ENCODE measurements around the gene IRGQ.
A peak's percentile ranks its signal among the peaks of the same experiment; 100 is the strongest.

Gene IRGQ

DNA sequence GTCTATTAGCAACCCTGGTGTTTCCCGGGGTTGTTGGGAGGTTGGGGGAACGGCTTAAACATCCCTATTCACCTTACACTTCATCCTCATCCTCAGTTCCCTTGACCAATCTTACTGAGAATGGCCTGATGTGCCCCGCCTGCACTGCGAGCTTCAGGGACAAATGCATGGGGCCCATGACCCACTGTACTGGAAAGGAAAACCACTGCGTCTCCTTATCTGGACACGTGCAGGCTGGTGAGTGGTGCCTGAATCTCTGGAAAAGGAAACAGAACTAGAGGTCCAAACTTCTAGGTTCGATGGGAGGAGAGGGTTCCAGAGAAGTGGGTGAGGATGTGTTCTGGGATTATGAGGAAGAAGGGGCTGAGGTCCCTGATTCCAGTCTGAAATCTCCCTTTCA lies 14.5 kb downstream of the IRGQ start:
- Histone ChIP-seq H3K4me3 (peak overlapping the region in 2 of 7 experiments; percentile 32 to 49), H3K27ac (peak overlapping the region in 9 of 21 experiments; percentile 59 to 83 (median 75))

DNA sequence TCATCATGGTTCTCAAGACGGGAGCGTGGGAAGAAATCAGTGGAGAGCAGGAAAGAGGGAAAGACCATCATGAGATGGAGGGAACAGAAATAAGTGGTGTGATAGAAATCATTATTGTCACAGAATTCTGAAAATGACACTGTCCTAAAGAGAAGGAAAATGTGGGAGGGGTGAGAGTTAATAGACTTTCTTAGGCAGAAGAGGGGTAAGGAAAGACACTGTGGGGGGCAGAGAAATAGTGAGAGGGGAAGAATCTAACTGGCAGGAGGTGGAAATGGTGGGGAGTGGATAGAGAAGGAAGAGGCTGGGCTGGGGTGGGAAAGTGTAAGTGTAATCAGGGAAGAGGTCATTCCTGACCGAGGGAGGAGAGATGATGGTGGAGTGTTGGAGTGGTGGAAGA lies 17.1 kb downstream of the IRGQ start:
- Histone ChIP-seq H3K4me3 (no peak overlapping the region), H3K27ac (no peak overlapping the region)

DNA sequence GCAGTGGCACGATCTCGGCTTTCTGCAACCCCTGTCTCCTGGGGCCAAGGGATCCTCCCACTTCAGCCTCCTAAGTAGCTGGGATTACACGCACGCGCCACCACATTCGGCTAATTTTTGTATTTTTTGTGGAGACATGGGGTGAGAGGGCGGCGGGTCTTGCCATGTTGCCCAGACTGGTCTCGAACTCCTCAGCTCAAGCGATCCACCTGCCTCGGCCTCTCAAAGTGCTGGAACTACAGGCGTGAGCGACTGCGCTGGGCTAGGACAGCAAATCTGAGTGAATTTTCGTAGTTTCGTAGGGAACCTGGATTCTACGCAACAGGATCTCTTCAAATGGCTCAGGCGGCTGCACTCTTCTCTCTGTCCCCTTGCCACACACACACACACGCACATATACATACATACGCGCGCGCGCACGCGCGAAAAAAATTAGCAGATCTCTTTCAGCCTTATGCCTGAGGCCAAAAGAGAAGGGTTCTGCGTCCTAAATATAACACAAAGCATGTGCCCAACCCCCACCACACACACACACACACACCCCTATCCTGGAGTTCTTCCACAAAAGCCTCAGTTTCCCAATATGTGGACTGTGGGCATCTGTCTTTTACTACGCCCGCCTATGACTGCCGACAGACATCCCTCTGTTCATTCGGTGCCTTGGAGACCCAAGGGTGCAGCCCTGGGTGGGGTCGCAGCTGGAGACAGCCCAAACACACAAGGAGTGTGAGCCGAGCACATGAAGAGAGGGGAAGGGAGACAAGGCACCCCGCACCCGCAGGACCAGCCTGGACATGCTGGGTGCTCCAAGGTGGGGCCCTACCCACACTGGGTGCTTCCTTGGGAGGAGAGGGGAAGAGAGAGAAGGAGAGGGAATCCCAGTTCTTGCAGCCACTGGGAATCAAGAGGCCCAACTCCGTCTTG lies 19.7 kb downstream of the IRGQ start:
- H3K27ac ChIP-seq: peak overlapping the region in 20 of 21 experiments; percentile 40 to 93 (median 77)
- H3K4me3 ChIP-seq: peak overlapping the region; percentile 69 to 89 (median 86)

DNA sequence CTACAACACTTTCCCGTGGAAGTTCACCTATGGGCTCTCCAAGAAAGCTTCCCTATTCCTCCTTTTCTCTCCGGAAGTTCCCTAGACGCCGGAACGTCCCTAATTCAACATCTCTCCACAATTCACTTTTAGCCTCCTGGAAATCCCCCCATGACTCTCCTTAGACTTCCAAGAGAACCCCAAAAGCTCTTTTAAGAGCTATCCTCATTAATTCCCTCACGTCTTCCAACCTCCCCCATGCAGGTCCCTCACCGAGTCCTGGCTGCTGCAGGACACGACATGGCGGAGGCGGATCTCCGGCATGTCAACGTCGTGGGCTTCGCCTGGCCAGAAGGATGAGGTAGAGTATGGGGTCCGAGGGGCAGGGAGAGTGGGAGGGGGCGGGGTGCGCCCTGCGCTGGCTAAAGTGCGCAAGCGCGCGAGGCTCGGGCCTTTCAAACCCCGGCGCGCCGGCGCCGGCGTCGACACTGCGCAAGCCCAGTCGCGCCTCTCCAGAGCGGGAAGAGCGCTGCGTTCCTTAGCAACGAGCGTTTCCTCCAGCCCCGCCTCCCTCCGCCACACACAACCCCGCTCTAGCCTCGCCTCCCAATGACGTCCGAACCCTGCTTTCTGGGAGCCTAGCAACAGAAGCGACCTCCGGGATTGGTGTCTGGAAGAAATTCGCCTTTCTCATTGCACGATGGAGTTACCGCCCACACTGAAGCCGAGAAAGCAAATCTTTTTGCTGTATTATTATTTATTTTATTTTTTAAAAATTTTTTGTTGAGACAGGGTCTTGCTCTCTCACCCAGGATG lies 20.6 kb downstream of the IRGQ start, which contains the start of the genes PINLYP and XRCC1:
TSS of gene PINLYP (plus strand) at position 646 of the 795 bp plus-strand sequence. CDS start 1,391 bp downstream, outside the sequence.
TSS of gene XRCC1 (minus strand) at position 372 of the 795 bp plus-strand sequence. CDS start at position 303, 69 bp downstream.
- H3K27ac ChIP-seq: peak within 1 kb of the TSS; percentile 80 to 93 (median 89)
- H3K4me3 ChIP-seq: peak within 1 kb of the TSS; percentile 69 to 89 (median 86)

DNA sequence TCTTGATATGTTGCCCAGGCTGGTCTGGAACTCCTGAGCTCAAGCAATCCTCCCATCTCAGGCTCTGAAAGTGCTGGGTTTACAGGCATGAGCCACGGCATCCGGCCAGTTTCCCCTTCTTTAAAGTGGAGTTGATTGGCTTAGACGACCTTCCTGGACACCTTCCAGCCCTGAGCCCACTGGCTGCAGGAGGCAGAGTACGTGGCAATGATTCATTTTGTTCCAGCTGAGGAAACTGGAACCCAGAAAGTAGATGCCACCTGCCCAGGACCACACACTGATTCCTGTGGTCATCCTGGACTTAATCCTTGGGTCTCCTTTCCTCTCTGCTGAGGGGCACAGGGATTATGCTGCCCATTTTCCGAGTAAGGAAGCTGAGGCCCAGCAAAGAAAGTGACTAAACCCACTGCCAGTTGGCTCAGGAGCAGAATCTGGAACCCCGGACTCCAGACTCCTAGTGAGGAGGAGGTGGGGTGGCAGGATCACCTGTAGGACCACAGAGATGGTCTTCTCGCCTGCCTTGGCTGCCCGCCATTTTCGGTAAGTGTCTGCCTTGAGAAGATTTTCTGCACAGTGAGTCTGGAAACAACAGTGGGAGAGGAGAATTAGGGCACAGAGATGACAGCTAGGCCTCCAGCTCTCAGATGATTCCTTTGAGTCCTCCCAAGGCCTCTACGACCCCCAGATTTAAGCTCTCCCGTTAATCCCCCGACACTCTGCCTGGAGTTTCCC lies 21.3 kb downstream of the IRGQ start:
- Histone ChIP-seq H3K4me3 (peak overlapping the region; percentile 69 to 89 (median 86)), H3K27ac (peak overlapping the region; percentile 80 to 93 (median 89))

DNA sequence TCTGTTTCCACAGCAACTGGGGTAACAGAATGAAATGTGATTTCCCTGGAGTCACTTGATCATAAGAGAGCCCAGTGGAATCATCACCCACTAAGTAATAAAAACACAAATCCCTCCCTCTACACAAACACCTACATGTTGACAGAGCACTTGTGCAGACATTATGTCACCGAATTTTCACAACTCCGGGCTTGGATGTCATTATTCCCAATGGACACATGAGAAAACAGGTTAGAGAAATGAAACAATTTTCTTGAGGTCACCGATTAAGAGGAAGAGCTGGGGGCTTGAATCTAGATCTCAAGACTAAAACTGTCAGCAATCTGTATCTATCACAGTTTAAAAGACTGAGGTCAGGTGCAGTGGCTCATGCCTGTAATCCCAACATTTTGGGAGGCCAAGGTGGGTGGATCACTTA lies 23.8 kb downstream of the IRGQ start:
- Histone ChIP-seq H3K27ac (peak overlapping the region in 1 of 21 experiments; percentile 20), H3K4me3 (no peak overlapping the region)

DNA sequence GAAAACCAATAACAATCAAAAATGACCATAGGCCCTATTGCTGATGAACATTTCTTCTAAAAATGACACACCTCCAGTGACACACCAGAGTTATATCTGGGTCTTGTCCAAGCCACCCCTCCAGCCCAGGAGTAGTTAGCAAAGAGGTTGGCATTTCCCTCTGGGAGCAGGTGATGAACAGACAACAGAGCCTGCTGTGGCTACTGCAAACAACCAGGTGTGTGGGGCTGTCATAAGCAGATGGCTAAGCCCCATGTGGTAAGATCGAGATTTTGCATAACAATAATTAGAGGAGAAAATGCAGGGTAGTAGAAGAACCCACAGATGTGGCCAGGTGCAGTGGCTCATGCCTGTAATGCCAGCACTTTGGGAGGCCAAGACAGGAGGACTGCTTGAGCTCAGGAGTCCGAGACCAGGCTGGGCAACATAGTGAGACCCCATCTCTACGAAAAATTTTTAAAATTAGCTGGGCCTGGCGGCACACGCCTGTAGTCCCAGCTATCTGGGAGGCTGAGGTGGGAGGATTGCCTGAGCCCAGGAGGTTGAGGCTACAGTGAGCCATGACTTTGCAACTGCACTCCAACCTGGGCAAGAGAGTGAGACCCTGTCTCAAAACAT lies 25.7 kb downstream of the IRGQ start:
- Histone ChIP-seq H3K4me3 (no peak overlapping the region), H3K27ac (peak overlapping the region in 1 of 21 experiments; percentile 9)

DNA sequence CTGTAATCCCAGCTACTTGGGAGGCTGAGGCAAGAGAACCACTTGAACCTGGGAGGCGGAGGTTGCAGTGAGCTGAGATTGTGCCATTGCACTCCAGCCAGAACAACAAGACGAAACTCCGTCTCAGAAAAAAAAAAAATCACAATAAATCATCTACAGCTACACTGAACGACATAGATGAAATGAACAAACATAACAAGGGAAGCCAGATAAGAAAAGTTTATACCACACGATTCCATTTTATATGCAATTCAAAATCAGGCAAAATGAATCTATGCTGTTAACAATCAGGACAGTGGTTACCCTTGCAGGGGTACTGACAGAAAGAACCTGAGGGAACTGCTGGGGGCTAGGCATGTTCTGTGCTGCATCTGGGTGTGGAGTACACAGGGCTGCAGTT lies 26.3 kb downstream of the IRGQ start:
- H3K27ac ChIP-seq: no peak overlapping the region

DNA sequence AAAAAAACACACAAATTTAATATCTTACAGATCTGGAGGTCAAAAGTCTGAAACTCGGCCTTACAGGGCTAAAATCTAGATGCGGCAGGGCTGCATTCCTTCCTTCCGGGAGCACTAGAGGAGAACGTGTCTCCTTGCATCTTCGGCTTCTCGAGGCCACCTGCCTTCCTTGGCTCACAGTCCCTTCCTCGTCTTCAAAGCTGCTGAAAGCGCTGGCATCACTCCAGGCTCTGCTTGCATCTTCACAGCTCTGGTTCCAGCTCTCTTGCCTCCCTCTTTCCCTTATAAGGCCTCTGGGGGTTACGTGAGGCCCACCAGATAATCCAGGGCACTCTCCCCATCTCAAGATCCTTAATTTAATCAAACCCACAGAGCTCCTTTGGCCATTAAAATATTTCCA lies 31.1 kb downstream of the IRGQ start:
- no peak overlapping the region for H3K4me3 ChIP-seq
- no peak overlapping the region for H3K27ac ChIP-seq

More for the DNA sequence above, 26.3 kb downstream of the IRGQ start:
- no peak overlapping the region for H3K4me3 ChIP-seq

DNA sequence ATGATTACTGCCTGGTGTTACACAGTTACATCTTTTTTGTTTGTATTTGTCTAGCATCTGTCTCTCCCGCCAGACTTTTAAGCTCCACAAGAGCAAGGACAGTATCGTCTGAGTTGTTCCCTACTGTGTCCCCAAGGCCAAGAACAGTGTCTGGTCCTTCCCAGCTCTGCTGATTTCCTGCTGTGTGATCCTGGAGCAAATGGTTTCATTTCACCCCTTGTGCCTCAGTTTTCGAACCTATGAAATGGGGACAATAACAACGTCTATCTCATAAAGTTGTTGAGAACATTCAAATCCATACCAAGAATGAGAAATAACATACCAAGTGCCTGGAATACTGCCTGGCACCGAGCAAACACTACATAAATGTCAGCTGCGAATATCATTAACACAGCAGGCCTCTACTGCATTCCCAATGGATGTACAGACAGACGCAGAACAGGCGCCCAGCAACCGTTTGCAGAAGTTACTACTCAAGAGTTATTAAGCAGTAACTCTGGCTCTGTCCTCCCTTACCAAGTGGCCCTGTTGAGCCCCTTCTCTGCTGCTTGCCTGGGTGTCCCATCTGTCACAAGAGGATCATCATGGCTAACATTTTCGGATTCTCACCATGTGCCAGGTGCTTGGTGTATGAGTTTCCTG lies 32.0 kb downstream of the IRGQ start:
- Histone ChIP-seq H3K27ac (peak overlapping the region in 12 of 21 experiments; percentile 33 to 92 (median 74)), H3K4me3 (no peak overlapping the region)

DNA sequence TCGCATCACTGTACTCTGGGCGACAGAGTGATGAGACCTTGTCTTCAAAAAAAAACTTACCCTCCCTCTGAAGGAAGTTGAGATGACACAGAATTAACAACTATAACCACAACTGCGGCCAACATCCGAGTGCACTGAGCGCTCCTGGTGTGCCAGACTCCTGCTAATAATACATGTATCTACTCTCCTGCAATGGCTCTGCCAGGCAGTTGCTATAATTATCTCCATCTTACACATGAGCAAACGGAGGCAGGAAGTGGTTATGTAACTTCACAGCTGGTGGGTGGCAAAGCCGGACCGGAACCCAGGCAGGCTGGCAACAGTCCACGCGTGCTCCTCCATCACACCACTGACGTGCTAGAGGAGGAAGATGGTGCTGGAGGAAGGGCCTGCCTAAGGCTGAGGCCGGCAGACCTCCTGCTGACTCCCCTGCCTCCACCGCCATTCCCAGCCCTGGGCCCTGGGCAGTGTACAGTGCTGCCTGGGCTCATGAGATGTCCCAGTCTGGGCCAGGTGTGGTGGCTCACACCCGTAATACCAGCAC lies 33.2 kb downstream of the IRGQ start:
- no peak overlapping the region for H3K4me3 ChIP-seq
- H3K27ac ChIP-seq: peak overlapping the region in 20 of 21 experiments; percentile 31 to 92 (median 72)

DNA sequence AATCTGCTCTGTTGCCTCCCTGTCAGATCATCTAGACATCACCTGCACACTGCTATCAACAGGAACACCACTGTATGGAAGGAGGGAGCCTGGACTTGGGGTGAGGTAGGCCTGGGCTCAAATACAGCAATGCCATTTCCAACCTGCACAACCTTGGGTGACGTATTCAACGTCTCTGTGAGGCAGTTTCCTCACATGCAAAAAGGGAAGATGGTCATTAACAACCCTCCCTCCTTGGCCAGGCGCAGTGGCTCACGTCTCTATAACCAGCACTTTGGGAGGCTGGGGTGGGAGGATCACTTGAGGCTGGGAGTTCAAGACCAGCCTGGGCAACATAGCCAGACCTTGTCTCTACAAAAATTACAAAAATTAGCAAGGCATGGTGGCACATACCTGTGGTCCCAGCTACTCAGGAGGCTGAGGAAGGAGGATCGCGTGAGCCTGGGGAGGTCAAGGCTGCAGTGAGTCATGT lies 33.7 kb downstream of the IRGQ start:
- peak overlapping the region in 19 of 21 experiments; percentile 9 to 92 (median 71) for H3K27ac ChIP-seq

DNA sequence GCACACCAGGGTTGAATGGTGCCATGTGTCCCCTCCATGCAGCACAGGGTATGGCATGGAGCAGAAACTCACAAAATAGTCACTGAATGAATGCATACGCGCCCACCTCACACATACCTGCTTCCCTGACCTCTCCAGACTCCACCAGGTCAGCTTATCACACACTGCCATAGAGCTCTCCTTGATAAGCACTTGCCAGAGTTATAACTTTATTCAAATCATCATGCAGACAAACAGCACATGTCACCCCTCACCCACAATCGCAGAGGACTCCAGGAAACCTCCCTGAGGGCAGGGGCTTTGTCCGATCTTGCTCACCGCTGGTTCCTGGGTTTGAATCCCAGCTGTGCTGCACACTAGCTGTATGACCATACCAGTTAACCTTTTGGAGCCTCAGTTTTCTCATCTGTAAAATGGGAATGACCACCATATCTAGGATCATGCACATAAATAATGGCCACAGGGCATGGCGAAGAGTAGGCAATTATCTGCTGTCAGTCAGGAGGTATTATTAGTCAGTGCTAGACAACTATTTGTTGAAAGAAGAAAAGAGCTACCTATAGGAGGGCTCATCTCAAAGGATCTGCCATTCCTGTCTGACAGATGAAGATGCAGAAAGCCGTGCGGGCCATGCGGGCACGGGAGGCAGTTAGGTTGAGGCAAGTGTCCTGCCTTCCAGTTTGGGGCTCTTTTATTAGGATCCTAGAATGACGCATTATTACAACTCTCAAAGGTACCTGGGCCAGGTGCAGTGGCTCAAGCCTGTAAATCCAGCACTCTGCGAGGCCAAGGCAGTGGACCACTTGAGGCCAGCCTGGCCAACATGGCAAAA lies 34.6 kb downstream of the IRGQ start:
- Histone ChIP-seq H3K4me3 (no peak overlapping the region), H3K27ac (peak overlapping the region in 7 of 21 experiments; percentile 9 to 90 (median 77))

More for the DNA sequence above, 33.7 kb downstream of the IRGQ start:
- no peak overlapping the region for H3K4me3 ChIP-seq

DNA sequence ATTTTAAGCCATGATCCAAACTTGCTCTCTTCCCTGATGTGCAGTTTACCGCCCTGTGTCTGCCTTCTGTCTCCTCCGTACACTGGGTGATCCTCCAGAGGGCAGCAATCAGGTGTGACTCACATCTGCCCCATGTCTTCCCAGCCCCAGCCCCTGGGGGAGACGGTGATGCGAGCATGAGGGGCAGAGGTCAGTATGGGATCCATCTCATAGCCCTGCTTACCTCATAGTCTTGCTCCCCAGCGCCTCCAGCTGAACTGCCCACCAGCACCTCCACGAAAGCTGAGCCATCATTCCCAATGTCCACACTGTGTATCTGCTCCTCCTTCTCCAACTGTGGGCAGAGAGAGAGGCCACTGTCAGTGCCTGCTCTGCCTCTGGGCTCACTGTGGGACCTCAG lies 35.2 kb downstream of the IRGQ start:
- Histone ChIP-seq H3K27ac (no peak overlapping the region), H3K4me3 (no peak overlapping the region)

DNA sequence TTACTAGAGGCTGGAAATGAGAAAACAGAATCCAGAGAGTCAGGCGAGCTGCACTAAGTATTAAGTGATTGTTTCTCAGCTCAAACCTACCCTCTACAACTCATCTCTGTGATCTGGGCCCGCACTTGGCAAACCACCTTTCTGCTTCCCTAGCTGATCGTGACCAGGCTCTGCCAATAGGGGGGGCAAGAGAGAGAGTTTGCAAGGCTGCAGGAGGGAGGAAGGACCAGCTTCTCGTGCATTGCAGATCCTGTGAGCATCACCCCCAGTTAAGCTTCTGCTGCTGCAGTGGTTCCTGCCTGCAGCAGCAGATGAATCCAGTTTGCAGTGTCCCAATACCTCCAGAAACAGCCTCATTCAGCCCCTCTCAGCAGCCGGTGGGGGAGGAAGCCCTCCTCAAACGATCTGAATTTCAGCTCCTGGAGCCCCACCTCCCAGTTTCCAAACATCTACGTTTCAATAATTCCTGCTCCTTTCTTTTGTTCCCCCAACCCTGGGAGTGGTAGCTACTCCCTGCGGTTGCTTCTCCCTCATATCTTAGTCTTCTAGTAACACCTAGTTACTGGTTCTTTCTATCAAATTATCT lies 40.7 kb downstream of the IRGQ start:
- Histone ChIP-seq H3K27ac (no peak overlapping the region), H3K4me3 (no peak overlapping the region)

DNA sequence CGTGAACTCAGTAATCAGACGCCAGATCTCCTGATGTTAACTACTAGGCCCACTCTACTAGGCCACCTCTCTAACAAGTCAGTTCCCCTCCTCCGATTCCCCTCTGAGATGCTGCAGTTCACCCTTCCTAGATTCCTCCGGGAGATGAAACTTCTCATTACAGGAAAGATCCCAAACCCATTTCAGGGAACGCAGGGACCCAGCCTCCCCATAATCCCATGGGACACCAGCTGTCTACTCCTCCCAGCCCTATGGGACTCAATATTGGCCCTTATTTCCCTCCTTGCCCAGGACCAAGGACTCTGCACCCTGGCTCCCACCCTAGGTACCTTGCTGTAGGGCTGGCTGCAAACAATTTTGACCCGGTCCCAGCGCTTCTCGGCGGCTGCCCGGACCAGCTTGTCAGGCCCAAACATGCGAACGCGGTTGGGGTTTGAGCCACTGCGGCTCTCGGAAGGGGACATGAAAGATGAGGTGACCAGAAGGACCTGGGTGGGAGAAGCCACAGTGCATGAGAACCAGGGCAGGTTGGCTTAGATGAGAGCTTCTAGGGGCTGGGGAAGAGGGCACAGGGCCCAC lies 41.5 kb downstream of the IRGQ start:
- H3K4me3 ChIP-seq: no peak overlapping the region

More for the DNA sequence above, 41.5 kb downstream of the IRGQ start:
- H3K27ac ChIP-seq: no peak overlapping the region
